A549 (cell line): ENCODE results near the gene RNF213.

Experiments used
- BHLHE40 ChIP-seq: IDR thresholded peaks from 2 replicates; pipeline ENCODE4 v1.6.1; 2012; ENCODE audit warnings: low read depth, low read length, inconsistent platforms
- CHD4 ChIP-seq: fragments of 200-600 bp; sonication (generic); IDR thresholded peaks from 2 replicates; pipeline ENCODE4 v1.6.1; 2016; ENCODE audit warnings: antibody characterized with exemption, mild to moderate bottlenecking, borderline replicate concordance
- EHMT2 ChIP-seq: fragments of 200-600 bp; sonication (generic); IDR thresholded peaks from 2 replicates; pipeline ENCODE4 v1.6.1; 2016; ENCODE audit warnings: antibody characterized with exemption, low read depth, mild to moderate bottlenecking, moderate library complexity
- HDAC2 ChIP-seq: fragments of 200-600 bp; sonication (generic); IDR thresholded peaks from 2 replicates; pipeline ENCODE4 v1.6.1; 2016
- MAZ ChIP-seq: fragments of 150-350 bp; IDR thresholded peaks from 2 replicates; pipeline ENCODE4 v1.6.1; 2014; ENCODE audit warnings: antibody characterized with exemption, low read depth, low read length, borderline replicate concordance
- MYC ChIP-seq: IDR thresholded peaks from 2 replicates; pipeline ENCODE4 v1.6.1; 2012; ENCODE audit warnings: mild to moderate bottlenecking, inconsistent platforms, low read length, improper control_type of control experiment, borderline replicate concordance
- POLR2A ChIP-seq: IDR thresholded peaks from 2 replicates; pipeline ENCODE4 v1.6.1; 2012; ENCODE audit warnings: mild to moderate bottlenecking, low read length
- RAD21 ChIP-seq, 2 experiments: fragments of >200 bp in 1 of 2; sonication (Bioruptor Twin) in 1 of 2; formaldehyde crosslinking in 1 of 2; IDR thresholded peaks in 1 of 2; conservative IDR thresholded peaks in 1 of 2; 2 replicates in 1 of 2; 3 replicates in 1 of 2; pipeline ENCODE4 v1.6.1; 2012 to 2018; ENCODE audit warnings: inconsistent platforms in 1 of 2
- RARB ChIP-seq: fragments of 250-450 bp; sonication (Bioruptor Pico); IDR thresholded peaks from 2 replicates; pipeline ENCODE4 v1.8.0; 2021; ENCODE audit warnings: mild to moderate bottlenecking, moderate library complexity
- SREBF2 ChIP-seq: fragments of 450-650 bp; IDR thresholded peaks from 2 replicates; pipeline ENCODE4 v1.6.1; 2014; ENCODE audit warnings: mild to moderate bottlenecking, moderate library complexity
- USF2 ChIP-seq: fragments of 450-650 bp; IDR thresholded peaks from 2 replicates; pipeline ENCODE4 v1.6.1; 2014; ENCODE audit warnings: antibody characterized with exemption
- TF ChIP-seq, protein P1 (sequence below): fragments of >200 bp; sonication (Bioruptor Twin); formaldehyde crosslinking; IDR thresholded peaks from 3 replicates; pipeline ENCODE4 v1.5.1; 2016
- TF ChIP-seq, protein P2 (sequence below): fragments of 200-600 bp; sonication (generic); IDR thresholded peaks from 2 replicates; pipeline ENCODE4 v1.6.1; 2016; ENCODE audit warnings: antibody characterized with exemption, mild to moderate bottlenecking, moderate library complexity
- TF ChIP-seq, protein P3 (sequence below): IDR thresholded peaks from 2 replicates; pipeline ENCODE4 v1.6.1; 2012

- TF ChIP-seq RARB (CRISPR knock-in tag), result no peak
- no peak for TF ChIP-seq POLR2A
- no peak for TF ChIP-seq MYC
- TF ChIP-seq, protein P1, sequence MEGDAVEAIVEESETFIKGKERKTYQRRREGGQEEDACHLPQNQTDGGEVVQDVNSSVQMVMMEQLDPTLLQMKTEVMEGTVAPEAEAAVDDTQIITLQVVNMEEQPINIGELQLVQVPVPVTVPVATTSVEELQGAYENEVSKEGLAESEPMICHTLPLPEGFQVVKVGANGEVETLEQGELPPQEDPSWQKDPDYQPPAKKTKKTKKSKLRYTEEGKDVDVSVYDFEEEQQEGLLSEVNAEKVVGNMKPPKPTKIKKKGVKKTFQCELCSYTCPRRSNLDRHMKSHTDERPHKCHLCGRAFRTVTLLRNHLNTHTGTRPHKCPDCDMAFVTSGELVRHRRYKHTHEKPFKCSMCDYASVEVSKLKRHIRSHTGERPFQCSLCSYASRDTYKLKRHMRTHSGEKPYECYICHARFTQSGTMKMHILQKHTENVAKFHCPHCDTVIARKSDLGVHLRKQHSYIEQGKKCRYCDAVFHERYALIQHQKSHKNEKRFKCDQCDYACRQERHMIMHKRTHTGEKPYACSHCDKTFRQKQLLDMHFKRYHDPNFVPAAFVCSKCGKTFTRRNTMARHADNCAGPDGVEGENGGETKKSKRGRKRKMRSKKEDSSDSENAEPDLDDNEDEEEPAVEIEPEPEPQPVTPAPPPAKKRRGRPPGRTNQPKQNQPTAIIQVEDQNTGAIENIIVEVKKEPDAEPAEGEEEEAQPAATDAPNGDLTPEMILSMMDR, result no peak
- TF ChIP-seq RAD21 (conservative IDR thresholded peaks at IDR 0.05 in 1 of 2, IDR thresholded peaks at IDR 0.05 in 1 of 2), result no peak
- no peak for TF ChIP-seq MAZ
- TF ChIP-seq SREBF2, result no peak
- no peak for TF ChIP-seq BHLHE40
- TF ChIP-seq CHD4, result no peak
- TF ChIP-seq, protein P2, sequence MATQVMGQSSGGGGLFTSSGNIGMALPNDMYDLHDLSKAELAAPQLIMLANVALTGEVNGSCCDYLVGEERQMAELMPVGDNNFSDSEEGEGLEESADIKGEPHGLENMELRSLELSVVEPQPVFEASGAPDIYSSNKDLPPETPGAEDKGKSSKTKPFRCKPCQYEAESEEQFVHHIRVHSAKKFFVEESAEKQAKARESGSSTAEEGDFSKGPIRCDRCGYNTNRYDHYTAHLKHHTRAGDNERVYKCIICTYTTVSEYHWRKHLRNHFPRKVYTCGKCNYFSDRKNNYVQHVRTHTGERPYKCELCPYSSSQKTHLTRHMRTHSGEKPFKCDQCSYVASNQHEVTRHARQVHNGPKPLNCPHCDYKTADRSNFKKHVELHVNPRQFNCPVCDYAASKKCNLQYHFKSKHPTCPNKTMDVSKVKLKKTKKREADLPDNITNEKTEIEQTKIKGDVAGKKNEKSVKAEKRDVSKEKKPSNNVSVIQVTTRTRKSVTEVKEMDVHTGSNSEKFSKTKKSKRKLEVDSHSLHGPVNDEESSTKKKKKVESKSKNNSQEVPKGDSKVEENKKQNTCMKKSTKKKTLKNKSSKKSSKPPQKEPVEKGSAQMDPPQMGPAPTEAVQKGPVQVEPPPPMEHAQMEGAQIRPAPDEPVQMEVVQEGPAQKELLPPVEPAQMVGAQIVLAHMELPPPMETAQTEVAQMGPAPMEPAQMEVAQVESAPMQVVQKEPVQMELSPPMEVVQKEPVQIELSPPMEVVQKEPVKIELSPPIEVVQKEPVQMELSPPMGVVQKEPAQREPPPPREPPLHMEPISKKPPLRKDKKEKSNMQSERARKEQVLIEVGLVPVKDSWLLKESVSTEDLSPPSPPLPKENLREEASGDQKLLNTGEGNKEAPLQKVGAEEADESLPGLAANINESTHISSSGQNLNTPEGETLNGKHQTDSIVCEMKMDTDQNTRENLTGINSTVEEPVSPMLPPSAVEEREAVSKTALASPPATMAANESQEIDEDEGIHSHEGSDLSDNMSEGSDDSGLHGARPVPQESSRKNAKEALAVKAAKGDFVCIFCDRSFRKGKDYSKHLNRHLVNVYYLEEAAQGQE, result no peak
- no peak for TF ChIP-seq EHMT2
- TF ChIP-seq, protein P3, sequence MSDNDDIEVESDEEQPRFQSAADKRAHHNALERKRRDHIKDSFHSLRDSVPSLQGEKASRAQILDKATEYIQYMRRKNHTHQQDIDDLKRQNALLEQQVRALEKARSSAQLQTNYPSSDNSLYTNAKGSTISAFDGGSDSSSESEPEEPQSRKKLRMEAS, result no peak
- no peak; the same call in 1 of the 2 replicates for TF ChIP-seq HDAC2
- TF ChIP-seq USF2, result no peak
Observed at GRCh38 chr17:80232438-80232837, 28.2 kb upstream of the RNF213 start.
